Endothelial cell of umbilical vein (primary cell): ENCODE measurements around the gene BRD1. TPM values are rescaled to one million over a fixed set of nuclear protein-coding genes. Genes with fewer than 3 reads are reported as not detected.

Experiments
- BruUV-seq: library from RNA; stranded (reverse); fragments of 400-500 nt; replicated peaks from 2 replicates; lab custom pipeline; 2021; lab: Mats Ljungman, UMichigan
- CTCF ChIA-PET: fragments of 300-600, 350-600 bp; sonication (Branson Sonifier 250); formaldehyde crosslinking; loops from one replicate; lab custom pipeline; 2021; ENCODE audit warnings: antibody characterized with exemption, inconsistent platforms; lab: Charles Lee
- POLR2A ChIA-PET: fragments of 300-600, 350-600 bp; sonication (Branson Sonifier 250); formaldehyde crosslinking; loops from one replicate; lab custom pipeline; 2021; ENCODE audit warnings: antibody characterized with exemption, inconsistent platforms; lab: Charles Lee
- DNase-seq: peaks from one replicate; pipeline ENCODE4 v3.0.0-alpha.2; 2011; ENCODE audit warnings: low read depth, low spot score
- FAIRE-seq: peaks from 2 replicates; lab custom pipeline; 2011; peaks lifted over from hg19 to GRCh38; lab: Jason Lieb, UNC
- H2AFZ ChIP-seq: 2 replicates; pipeline ENCODE4 v1.6.0; 2012; ENCODE audit warnings: low read depth, low read length, control low read depth, inconsistent platforms
- H3K27ac ChIP-seq: 2 replicates; pipeline ENCODE4 v1.5.1; 2011; ENCODE audit warnings: low read depth, mild to moderate bottlenecking, control low read depth, low read length, moderate library complexity; ENCODE audit not compliant: insufficient read depth
- H3K27me3 ChIP-seq, 2 experiments: 2 replicates each; pipeline versions ENCODE4 v1.6.0 to v1.6.1; 2011; ENCODE audit warnings: low read length in 2 of 2, mixed read lengths in 1 of 2; ENCODE audit not compliant: control insufficient read depth in 2 of 2, insufficient read depth in 2 of 2
- H3K36me3 ChIP-seq, 2 experiments: 2 replicates in 1 of 2; 3 replicates in 1 of 2; pipeline ENCODE4 v1.5.1; 2011; ENCODE audit warnings: low read length in 2 of 2, mild to moderate bottlenecking in 1 of 2, moderate library complexity in 1 of 2; ENCODE audit not compliant: control insufficient read depth in 2 of 2, insufficient read depth in 2 of 2; ENCODE audit errors: extremely low read depth in 1 of 2
- H3K4me1 ChIP-seq: 3 replicates; pipeline ENCODE4 v1.5.1; 2011; ENCODE audit warnings: mild to moderate bottlenecking, low read length; ENCODE audit not compliant: control insufficient read depth, insufficient read depth; ENCODE audit errors: extremely low read depth
- H3K4me2 ChIP-seq: 2 replicates; pipeline ENCODE4 v1.6.1; 2011; ENCODE audit warnings: low read length, control low read depth, mixed read lengths; ENCODE audit not compliant: insufficient read depth
- H3K4me3 ChIP-seq, 3 experiments: fragments of 200-600 bp in 1 of 3; sonication (generic), shearing (Covaris generic) in 1 of 3; replicated peaks in 1 of 3; 2 replicates each; pipeline ENCODE4 v1.5.1; 2011 to 2016; ENCODE audit warnings: control low read depth in 3 of 3, low read length in 3 of 3, mild to moderate bottlenecking in 2 of 3, inconsistent platforms in 1 of 3, low read depth in 1 of 3, moderate library complexity in 1 of 3; ENCODE audit not compliant: insufficient read depth in 1 of 3
- H3K79me2 ChIP-seq: 2 replicates; pipeline ENCODE4 v1.6.0; 2012; ENCODE audit warnings: low read length, inconsistent platforms; ENCODE audit not compliant: control insufficient read depth, insufficient read depth
- H3K9ac ChIP-seq: replicated peaks from 2 replicates; pipeline ENCODE3; 2011; ENCODE audit warnings: low read length, control low read depth; ENCODE audit not compliant: insufficient read depth; ENCODE audit errors: extremely low read depth
- H3K9me1 ChIP-seq: replicated peaks from 3 replicates; pipeline ENCODE4 v1.6.0; 2011; ENCODE audit warnings: mild to moderate bottlenecking, low read length; ENCODE audit not compliant: control insufficient read depth, insufficient read depth; ENCODE audit errors: extremely low read depth
- H3K9me3 ChIP-seq: replicated peaks from 2 replicates; pipeline ENCODE4 v1.5.1; 2012; ENCODE audit warnings: low read length, inconsistent platforms; ENCODE audit not compliant: control insufficient read depth, insufficient read depth
- H4K20me1 ChIP-seq: replicated peaks from 2 replicates; pipeline ENCODE3; 2011; ENCODE audit warnings: mild to moderate bottlenecking, low read length; ENCODE audit not compliant: control insufficient read depth, insufficient read depth; ENCODE audit errors: extremely low read depth
- CTCF ChIP-seq, 2 donors: IDR thresholded peaks; 1 replicate in 1 of 2; 2 replicates in 1 of 2; pipeline ENCODE4 v1.5.1; 2011; ENCODE audit warnings: low read length in 2 of 2, mild to moderate bottlenecking in 2 of 2, moderate library complexity in 2 of 2, control low read depth in 1 of 2, inconsistent platforms in 1 of 2, low read depth in 1 of 2; ENCODE audit not compliant: insufficient read depth in 1 of 2; ENCODE audit errors: extremely low read depth in 1 of 2
- EZH2 ChIP-seq: IDR thresholded peaks from 2 replicates; pipeline ENCODE4 v1.6.1; 2012; ENCODE audit warnings: borderline replicate concordance, low read depth, mild to moderate bottlenecking, moderate library complexity, low read length, inconsistent platforms; ENCODE audit not compliant: severe bottlenecking
- GATA2 ChIP-seq: IDR thresholded peaks from 2 replicates; pipeline ENCODE4 v1.7.0; 2011; ENCODE audit warnings: low read depth, mild to moderate bottlenecking, moderate library complexity, mixed read lengths, low read length; ENCODE audit not compliant: insufficient read length, insufficient read depth
- JUN ChIP-seq: IDR thresholded peaks from 2 replicates; pipeline ENCODE4 v1.6.1; 2011; ENCODE audit warnings: borderline replicate concordance, low read depth; ENCODE audit not compliant: insufficient read length, insufficient read depth
- MYC ChIP-seq: IDR thresholded peaks from one replicate; pipeline ENCODE4 v1.6.1; 2011; ENCODE audit warnings: mild to moderate bottlenecking, low read depth, low read length
- dilution Hi-C: fragments of 300-500 bp; cut with MboI; formaldehyde crosslinking; loops from one replicate; pipeline ENCODE4 v1.15.0; 2019; ENCODE audit warnings: low sequenced_read_pairs; ENCODE audit not compliant: extremely low pct_ligation_motif_present
- intact Hi-C: fragments of 100-400 bp; cut with micrococcal nuclease; formaldehyde crosslinking; loops from one replicate; pipeline ENCODE4 v1.10.0; 2022
- polyA plus RNA-seq, 4 experiments: library from polyadenylated mRNA; depleted of rRNA in 3 of 4; stranded (reverse) in 3 of 4; unstranded in 1 of 4; fragments of >200 nt; gene quantifications; 2 replicates each; pipeline versions ENCODE4 v1.2.1 to v1.2.3, GENCODE V29; 2011 to 2012; ENCODE audit warnings: missing spikeins in 1 of 4
- total RNA-seq: library from RNA; stranded (reverse); gene quantifications from 2 replicates; pipeline ENCODE4 v1.2.3, GENCODE V29; 2021
- TF ChIP-seq, protein P1 (sequence below): IDR thresholded peaks from 2 replicates; pipeline ENCODE4 v1.6.1; 2011; ENCODE audit not compliant: insufficient read depth, insufficient read length

The BRD1 gene
- total and polyA plus RNA-seq, 2 donors (not counting 3 experiments of a cell fraction or from before 2014, with no cell fraction given): 8.1 to 41.1 TPM

GRCh38 chr22:49866646-49867045, 39.0 kb upstream of the BRD1 start:
- POLR2A ChIA-PET: no interaction called here

More at GRCh38 chr22:49866646-49867045, 39.0 kb upstream of the BRD1 start:
- TF ChIP-seq, protein P1, sequence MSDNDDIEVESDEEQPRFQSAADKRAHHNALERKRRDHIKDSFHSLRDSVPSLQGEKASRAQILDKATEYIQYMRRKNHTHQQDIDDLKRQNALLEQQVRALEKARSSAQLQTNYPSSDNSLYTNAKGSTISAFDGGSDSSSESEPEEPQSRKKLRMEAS: no peak
- TF ChIP-seq MYC (no peak), JUN (no peak), GATA2 (no peak), EZH2 (no peak), CTCF (IDR thresholded peaks at IDR 0.05; ENCODE audit: extremely low read depth in 1 of 2, insufficient read depth in 1 of 2, low read depth in 1 of 2, low read length in 2 of 2) (no peak)
- Histone ChIP-seq H3K9ac (no peak overlapping the region), H3K36me3 (no peaks in the 10 kb centered on the region), H3K4me3 (no peak overlapping the region), H3K79me2 (peaks cover 97% of the 10 kb centered on the region), H3K27ac (no peak overlapping the region), H3K27me3 (no peaks in the 10 kb centered on the region), H2AFZ (no peak overlapping the region), H3K4me2 (no peak overlapping the region), H3K9me3 (no peaks in the 10 kb centered on the region), H4K20me1 (peaks cover 6% of the 10 kb centered on the region), H3K9me1 (no peaks in the 10 kb centered on the region), H3K4me1 (no peaks in the 10 kb centered on the region)
- dilution Hi-C loops: no loop called here
- BruUV-seq: no TSS peak
- FAIRE-seq: no peak
- CTCF ChIA-PET: no interaction called here
- no peak for DNase-seq
- intact Hi-C loops: no loop called here
